IMR-90 (cell line): ENCODE measurements around the gene ANXA3. TPM values are rescaled to one million over a fixed set of nuclear protein-coding genes. Genes with fewer than 3 reads are reported as not detected.

Source experiments
- ATAC-seq: fragments of 200-7000 bp; cut with Tn5 transposase; 2 replicates; pipeline ENCODE4 v1.9.1; 2020; ENCODE audit warnings: low read depth, mild to moderate bottlenecking, moderate library complexity
- BruUV-seq: library from RNA; stranded (reverse); fragments of 400-500 nt; replicated peaks from 2 replicates; lab custom pipeline; 2021; lab: Mats Ljungman, UMichigan
- CTCF ChIA-PET: fragments of 300-600 bp; formaldehyde crosslinking; extraction: SDS; loops from one replicate; lab custom pipeline; 2021; ENCODE audit warnings: antibody characterized with exemption; lab: Yijun Ruan, JAX
- POLR2A ChIA-PET: fragments of 300-600 bp; sonication (Branson Sonifier 250); formaldehyde crosslinking; loops from one replicate; lab custom pipeline; 2022; ENCODE audit warnings: antibody characterized with exemption; ENCODE audit not compliant: unreplicated experiment; lab: Charles Lee
- DNase-seq: peaks from one replicate; pipeline ENCODE4 v3.0.0; 2013
- H2AFZ ChIP-seq: replicated peaks from 2 replicates; pipeline ENCODE3; 2013; ENCODE audit warnings: low read length, mild to moderate bottlenecking; ENCODE audit not compliant: poor library complexity
- H2AK5ac ChIP-seq: 2 replicates; pipeline ENCODE4 v1.6.1; 2013; ENCODE audit warnings: low read depth, low read length, inconsistent platforms
- H2AK9ac ChIP-seq: replicated peaks from 2 replicates; pipeline ENCODE3; 2013; ENCODE audit warnings: mild to moderate bottlenecking, low read depth, low read length, moderate library complexity; ENCODE audit not compliant: poor library complexity
- H2BK120ac ChIP-seq: 2 replicates; pipeline ENCODE4 v1.6.1; 2013; ENCODE audit warnings: low read depth, low read length, inconsistent platforms
- H2BK15ac ChIP-seq: 3 replicates; pipeline ENCODE4 v1.6.1; 2013; ENCODE audit warnings: low read depth, low read length, inconsistent platforms
- H2BK20ac ChIP-seq: 2 replicates; pipeline ENCODE4 v1.6.1; 2013; ENCODE audit warnings: low read depth, mild to moderate bottlenecking, inconsistent platforms, low read length, moderate library complexity
- H2BK5ac ChIP-seq: 2 replicates; pipeline ENCODE4 v1.6.1; 2013; ENCODE audit warnings: mild to moderate bottlenecking, low read depth, low read length, inconsistent platforms; ENCODE audit not compliant: poor library complexity, severe bottlenecking
- H3K14ac ChIP-seq: replicated peaks from 2 replicates; pipeline ENCODE4 v1.6.1; 2013; ENCODE audit warnings: low read depth, low read length, inconsistent platforms
- H3K18ac ChIP-seq: 2 replicates; pipeline ENCODE4 v1.6.1; 2013; ENCODE audit warnings: low read depth, low read length, control low read depth
- H3K23ac ChIP-seq: 2 replicates; pipeline ENCODE4 v1.6.1; 2013; ENCODE audit warnings: low read depth, low read length, inconsistent platforms
- H3K27ac ChIP-seq: 2 replicates; pipeline ENCODE4 v1.5.1; 2013; ENCODE audit warnings: mild to moderate bottlenecking, control low read depth, low read length; ENCODE audit not compliant: insufficient read depth
- H3K27me3 ChIP-seq: 2 replicates; pipeline ENCODE4 v1.6.1; 2013; ENCODE audit warnings: low read length; ENCODE audit not compliant: control insufficient read depth, insufficient read depth
- H3K36me3 ChIP-seq: 2 replicates; pipeline ENCODE4 v1.6.1; 2013; ENCODE audit warnings: low read length, mixed read lengths; ENCODE audit not compliant: control insufficient read depth, insufficient read depth
- H3K4ac ChIP-seq: 2 replicates; pipeline ENCODE4 v1.6.1; 2013; ENCODE audit warnings: low read depth, low read length, inconsistent platforms
- H3K4me1 ChIP-seq: 2 replicates; pipeline ENCODE4 v1.6.1; 2013; ENCODE audit warnings: low read length, mixed read lengths; ENCODE audit not compliant: control insufficient read depth, insufficient read depth
- H3K4me2 ChIP-seq: 2 replicates; pipeline ENCODE4 v1.6.1; 2013; ENCODE audit warnings: low read depth, mild to moderate bottlenecking, control low read depth, low read length, moderate library complexity
- H3K4me3 ChIP-seq: 2 replicates; pipeline ENCODE4 v1.5.1; 2013; ENCODE audit warnings: low read depth, mild to moderate bottlenecking, control low read depth, low read length, moderate library complexity; ENCODE audit not compliant: insufficient read depth
- H3K56ac ChIP-seq: 2 replicates; pipeline ENCODE4 v1.6.1; 2013; ENCODE audit warnings: low read length, inconsistent platforms; ENCODE audit not compliant: insufficient read depth; ENCODE audit errors: extremely low read depth
- H3K79me1 ChIP-seq, 2 experiments: 2 replicates each; pipeline ENCODE4 v1.6.1; 2013; ENCODE audit warnings: low read length in 2 of 2, inconsistent platforms in 1 of 2, low read depth in 1 of 2
- H3K9ac ChIP-seq: 2 replicates; pipeline ENCODE4 v1.6.1; 2013; ENCODE audit warnings: low read depth, low read length, control low read depth
- H3K9me1 ChIP-seq: 2 replicates; pipeline ENCODE4 v1.6.1; 2013; ENCODE audit warnings: low read length, inconsistent platforms; ENCODE audit not compliant: insufficient read depth
- H3K9me3 ChIP-seq: 2 replicates; pipeline ENCODE4 v1.6.1; 2013; ENCODE audit warnings: low read length; ENCODE audit not compliant: control insufficient read depth, insufficient read depth
- H4K20me1 ChIP-seq: 2 replicates; pipeline ENCODE4 v1.6.1; 2013; ENCODE audit warnings: low read length, inconsistent platforms; ENCODE audit not compliant: insufficient read depth
- H4K5ac ChIP-seq: 2 replicates; pipeline ENCODE4 v1.6.1; 2013; ENCODE audit warnings: mild to moderate bottlenecking, low read depth, low read length, control low read depth
- H4K8ac ChIP-seq, 2 experiments: 2 replicates each; pipeline ENCODE4 v1.6.1; 2013; ENCODE audit warnings: low read depth in 2 of 2, low read length in 2 of 2, control low read depth in 1 of 2, inconsistent platforms in 1 of 2
- H4K91ac ChIP-seq: 2 replicates; pipeline ENCODE4 v1.6.1; 2013; ENCODE audit warnings: low read depth, low read length, inconsistent platforms; ENCODE audit not compliant: insufficient read depth
- FOS ChIP-seq: fragments of 150-350 bp; IDR thresholded peaks from 2 replicates; pipeline ENCODE4 v1.6.1; 2016; ENCODE audit warnings: low read depth, low read length
- NFE2L2 ChIP-seq: fragments of 150-350 bp; IDR thresholded peaks from 2 replicates; pipeline ENCODE4 v1.6.1; 2016; ENCODE audit warnings: low read depth, mild to moderate bottlenecking, low read length
- RAD21 ChIP-seq: IDR thresholded peaks from 2 replicates; pipeline ENCODE4 v1.6.1; 2012; ENCODE audit warnings: low read length, improper control_type of control experiment
- WGBS, 2 experiments: methylation state at CpG; one replicate each; pipeline versions ENCODE4 v1.1.5 to v1.1.7; 2013; ENCODE audit warnings: missing lambda C conversion rate in 2 of 2; ENCODE audit not compliant: insufficient read length in 1 of 2; ENCODE audit errors: extremely low coverage in 2 of 2; 5-methylcytosine and 5-hydroxymethylcytosine counted together
- dilution Hi-C: fragments of 300-500 bp; cut with HindIII; formaldehyde crosslinking; loops from one replicate; pipeline ENCODE4 v1.14.3; 2018; ENCODE audit warnings: low sequenced_read_pairs; ENCODE audit not compliant: unreplicated experiment
- in situ Hi-C: fragments of 300-500 bp; cut with MboI; formaldehyde crosslinking; loops from 3 replicates; pipeline ENCODE4 v1.14.3; 2019; ENCODE audit warnings: low sequenced_read_pairs, inconsistent platforms, mixed read lengths
- intact Hi-C: fragments of 100-400 bp; cut with micrococcal nuclease; formaldehyde crosslinking; loops from 2 replicates; pipeline ENCODE4 v1.10.0; 2022
- polyA plus RNA-seq, 3 experiments: library from polyadenylated mRNA; depleted of rRNA; stranded (reverse); fragments of >200 nt; gene quantifications; 2 replicates each; pipeline ENCODE4 v1.2.3, GENCODE V29; 2012; ENCODE audit warnings: low replicate concordance in 1 of 3
- total RNA-seq: library from RNA; depleted of rRNA; stranded (reverse); fragments of >200 nt; gene quantifications from 2 replicates; pipeline ENCODE4 v1.2.3, GENCODE V29; 2012

ANXA3 gene
- total and polyA plus RNA-seq, 2 of the 4 experiments (the other 2 are of a cell fraction): 4.2 to 5.0 TPM

- H2BK20ac ChIP-seq: peak overlapping the region; percentile 47
- H4K5ac ChIP-seq: no peak overlapping the region
- H3K27ac ChIP-seq: no peak overlapping the region
- H3K4ac ChIP-seq: peak overlapping the region; percentile 32
- no peaks in the 10 kb centered on the region for H3K79me1 ChIP-seq
- ATAC-seq (peak; percentile 96), DNase-seq (peak; percentile 73)
- intact Hi-C loops: no loop called here
- no peak overlapping the region for H3K56ac ChIP-seq
- H2AFZ ChIP-seq: peak overlapping the region; percentile 38
- no peaks in the 10 kb centered on the region for H3K36me3 ChIP-seq
- BruUV-seq: no TSS peak
- no peak overlapping the region for H3K4me3 ChIP-seq
- 0 out of 2 replicates have a peak, but pooled peaks cover 4% of the 10 kb centered on the region for H3K9me1 ChIP-seq
- peak overlapping the region; percentile 7; the same call in 1 of the 2 replicates for H2AK5ac ChIP-seq
- in situ Hi-C loops: no loop called here
- 44% methylated on average over 2 of the region's 6 CpGs; no CpG with 5 or more reads in 1 of the 2 experiments for WGBS, 2 experiments
- H2BK120ac ChIP-seq: peak overlapping the region; percentile 58
- H3K23ac ChIP-seq: no peak overlapping the region; the same call in 1 of the 2 replicates
- dilution Hi-C loops: loop anchor here (25.0 kb wide), 1 partner anchor 240 kb away; no protein-coding TSS in a partner anchor
- H3K9me3 ChIP-seq: no peaks in the 10 kb centered on the region
- peak overlapping the region in 1 of 2 experiments; percentile 58; a peak in 1 of 4 replicates for H4K8ac ChIP-seq
- no peak overlapping the region for H2BK5ac ChIP-seq
- no peaks in the 10 kb centered on the region for H4K20me1 ChIP-seq
- H3K14ac ChIP-seq: no peak overlapping the region; the same call in 1 of the 2 replicates
- no peak overlapping the region for H3K4me2 ChIP-seq
- H2BK15ac ChIP-seq: peak overlapping the region; percentile 68; the same call in 2 of the 3 replicates
- H3K9ac ChIP-seq: no peak overlapping the region
- ChIA-PET CTCF (interaction anchor here (1.1 kb wide), 2 partner anchors 12 to 22 kb away, joined by 3 read pairs; no protein-coding TSS in a partner anchor), POLR2A (no interaction called here)
- no peaks in the 10 kb centered on the region for H3K27me3 ChIP-seq
- TF ChIP-seq NFE2L2: no peak
- TF ChIP-seq RAD21: 0 out of 2 replicates have a peak, but pooled peaks have one; percentile 10
- 0 out of 2 replicates have a peak, but pooled peaks have one; percentile 38 for TF ChIP-seq FOS
- 0 out of 2 replicates have a peak, but pooled peaks cover 2% of the 10 kb centered on the region for H3K4me1 ChIP-seq
- H4K91ac ChIP-seq: peak overlapping the region; percentile 40; the same call in 1 of the 2 replicates
- H3K18ac ChIP-seq: no peak overlapping the region
- H2AK9ac ChIP-seq: no peak overlapping the region
These were observed 70.8 kb downstream of the ANXA3 start for GRCh38 chr4:78622253-78622979.
